Mesothelial cell of epicardium (in vitro differentiated cells): ENCODE measurements around the gene MYH10. TPM values are rescaled to one million over a fixed set of nuclear protein-coding genes. Genes with fewer than 3 reads are reported as not detected.

Experiments used
- DNase-seq, 2 experiments: peaks; one replicate each; pipeline ENCODE4 v3.0.0; 2021; ENCODE audit warnings: low spot score in 2 of 2; ENCODE audit not compliant: unreplicated experiment in 2 of 2
- H3K27ac Mint-ChIP-seq: 2 replicates; pipeline ENCODE4 v1.8.0; 2021; ENCODE audit warnings: mixed read lengths
- H3K27me3 Mint-ChIP-seq: 2 replicates; pipeline ENCODE4 v1.8.0; 2021; ENCODE audit warnings: low read depth, mixed read lengths
- H3K36me3 Mint-ChIP-seq: 2 replicates; pipeline ENCODE4 v1.8.0; 2021; ENCODE audit warnings: mixed read lengths
- H3K4me1 Mint-ChIP-seq: 2 replicates; pipeline ENCODE4 v1.8.0; 2021; ENCODE audit warnings: mixed read lengths
- H3K4me3 Mint-ChIP-seq: 2 replicates; pipeline ENCODE4 v1.8.0; 2021; ENCODE audit warnings: mild to moderate bottlenecking, moderate library complexity, mixed read lengths
- H3K9me3 Mint-ChIP-seq: 2 replicates; pipeline ENCODE4 v1.8.0; 2021; ENCODE audit warnings: mixed read lengths
- total RNA-seq: library from RNA; stranded (reverse); gene quantifications from 3 replicates; pipeline ENCODE4 v1.2.1, GENCODE V29; 2021
- TF ChIP-seq, protein P1 (sequence below): fragments of 200-600 bp; sonication (generic); IDR thresholded peaks from one replicate; pipeline ENCODE4 v1.5.0; 2021; ENCODE audit warnings: antibody characterized with exemption; ENCODE audit not compliant: unreplicated experiment

MYH10 gene
- total RNA-seq, 1 donor from 2014 or later: 328 TPM

DNA sequence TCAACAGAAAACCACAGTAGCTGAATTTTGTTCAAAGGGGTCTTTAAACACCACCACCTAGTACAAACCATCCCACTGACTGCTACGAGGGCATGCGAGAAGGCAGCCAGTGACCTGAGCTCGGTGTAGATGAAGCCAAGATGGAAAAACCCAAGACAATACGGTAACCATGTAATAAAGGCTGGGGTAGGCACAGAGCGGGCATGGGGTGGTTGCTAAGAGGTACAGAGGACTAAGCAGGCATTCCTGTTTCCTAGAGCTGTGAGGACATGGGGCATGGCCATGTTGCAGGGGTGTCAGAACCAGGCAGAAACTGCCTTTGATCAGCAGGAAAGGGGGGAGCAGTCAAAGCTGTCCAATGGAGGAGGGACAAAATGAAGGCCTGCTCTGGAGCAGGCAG is 142.8 kb downstream of the MYH10 start:
- Mint-ChIP-seq H3K36me3 (peaks cover 82% of the 10 kb centered on the region), H3K9me3 (peaks cover 15% of the 10 kb centered on the region), H3K4me1 (no peaks in the 10 kb centered on the region), H3K27ac (peak overlapping the region; percentile 44), H3K4me3 (no peak overlapping the region), H3K27me3 (no peaks in the 10 kb centered on the region)
- TF ChIP-seq, protein P1, sequence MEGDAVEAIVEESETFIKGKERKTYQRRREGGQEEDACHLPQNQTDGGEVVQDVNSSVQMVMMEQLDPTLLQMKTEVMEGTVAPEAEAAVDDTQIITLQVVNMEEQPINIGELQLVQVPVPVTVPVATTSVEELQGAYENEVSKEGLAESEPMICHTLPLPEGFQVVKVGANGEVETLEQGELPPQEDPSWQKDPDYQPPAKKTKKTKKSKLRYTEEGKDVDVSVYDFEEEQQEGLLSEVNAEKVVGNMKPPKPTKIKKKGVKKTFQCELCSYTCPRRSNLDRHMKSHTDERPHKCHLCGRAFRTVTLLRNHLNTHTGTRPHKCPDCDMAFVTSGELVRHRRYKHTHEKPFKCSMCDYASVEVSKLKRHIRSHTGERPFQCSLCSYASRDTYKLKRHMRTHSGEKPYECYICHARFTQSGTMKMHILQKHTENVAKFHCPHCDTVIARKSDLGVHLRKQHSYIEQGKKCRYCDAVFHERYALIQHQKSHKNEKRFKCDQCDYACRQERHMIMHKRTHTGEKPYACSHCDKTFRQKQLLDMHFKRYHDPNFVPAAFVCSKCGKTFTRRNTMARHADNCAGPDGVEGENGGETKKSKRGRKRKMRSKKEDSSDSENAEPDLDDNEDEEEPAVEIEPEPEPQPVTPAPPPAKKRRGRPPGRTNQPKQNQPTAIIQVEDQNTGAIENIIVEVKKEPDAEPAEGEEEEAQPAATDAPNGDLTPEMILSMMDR: no peak
- no peak for DNase-seq

DNA sequence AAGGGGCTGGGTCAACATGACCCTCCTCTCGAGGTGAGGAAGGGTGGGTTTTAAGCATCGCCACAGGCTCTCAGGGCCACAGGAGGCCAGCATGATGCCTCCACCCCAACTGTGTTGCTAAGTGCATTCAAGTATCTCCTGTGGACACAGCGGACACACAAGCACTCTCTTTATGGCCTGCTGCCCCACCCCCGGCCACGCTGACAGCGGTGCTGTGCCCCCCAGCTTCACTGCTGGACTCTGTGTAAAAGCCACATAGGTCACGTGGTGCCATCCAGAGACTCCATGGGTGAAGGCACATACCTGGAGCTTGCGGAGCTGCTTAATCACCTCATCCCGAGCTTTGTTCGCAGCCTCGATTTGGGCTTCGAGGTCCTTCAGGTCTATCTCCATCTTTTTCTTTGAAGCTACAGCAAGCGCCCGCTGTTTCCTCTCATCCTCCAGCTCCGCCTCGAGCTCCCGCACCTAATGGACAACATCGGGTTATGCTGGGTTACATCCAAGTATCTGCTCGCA is 143.3 kb downstream of the MYH10 start:
- no peak for DNase-seq
- Mint-ChIP-seq H3K9me3 (peaks cover 15% of the 10 kb centered on the region), H3K27me3 (no peaks in the 10 kb centered on the region), H3K27ac (no peak overlapping the region), H3K4me3 (no peak overlapping the region), H3K4me1 (no peaks in the 10 kb centered on the region), H3K36me3 (peaks cover 82% of the 10 kb centered on the region)
- TF ChIP-seq, protein P1: no peak

DNA sequence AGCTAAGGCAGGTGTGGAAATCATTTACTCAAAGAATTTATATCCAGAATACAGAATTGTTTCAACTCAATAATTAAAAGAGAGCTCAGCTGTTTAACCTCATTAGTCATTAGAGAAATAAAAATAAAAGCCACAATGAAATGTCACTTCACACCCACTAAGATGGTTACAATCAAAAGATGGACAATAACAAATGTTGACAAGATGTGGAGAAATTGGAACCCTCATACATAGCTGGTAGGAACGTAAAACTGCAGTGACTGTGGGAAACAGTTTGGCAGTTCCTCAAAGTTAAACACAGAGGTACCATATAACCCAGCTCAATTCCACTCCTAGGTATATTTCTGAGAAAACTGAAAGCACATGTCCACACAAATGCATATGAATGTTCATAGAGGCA is 145.0 kb downstream of the MYH10 start:
- peaks cover 81% of the 10 kb centered on the region for H3K36me3 Mint-ChIP-seq
- TF ChIP-seq, protein P1: no peak
- no peak for DNase-seq
- no peak overlapping the region for H3K27ac Mint-ChIP-seq
- H3K4me3 Mint-ChIP-seq: no peak overlapping the region
- no peaks in the 10 kb centered on the region for H3K4me1 Mint-ChIP-seq
- H3K9me3 Mint-ChIP-seq: peaks cover 15% of the 10 kb centered on the region
- H3K27me3 Mint-ChIP-seq: no peaks in the 10 kb centered on the region

DNA sequence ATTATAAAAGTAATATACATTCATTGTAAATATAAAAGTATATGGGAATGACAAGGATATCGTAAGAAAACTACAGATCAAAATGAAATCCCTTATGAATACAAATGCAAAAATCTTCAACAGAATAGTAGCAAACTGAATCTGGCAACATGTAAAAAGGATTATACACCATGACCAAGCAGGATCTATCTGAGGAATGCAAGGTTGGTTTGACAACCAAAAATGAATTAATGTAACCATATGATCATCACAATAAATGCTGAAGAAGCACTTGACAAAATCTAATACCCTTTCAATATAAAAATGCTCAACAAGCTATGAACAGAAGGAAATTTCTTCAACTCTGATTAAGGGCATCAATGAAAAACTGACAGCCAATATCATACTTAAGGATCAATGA is 146.1 kb downstream of the MYH10 start:
- no peak overlapping the region for H3K27ac Mint-ChIP-seq

DNA sequence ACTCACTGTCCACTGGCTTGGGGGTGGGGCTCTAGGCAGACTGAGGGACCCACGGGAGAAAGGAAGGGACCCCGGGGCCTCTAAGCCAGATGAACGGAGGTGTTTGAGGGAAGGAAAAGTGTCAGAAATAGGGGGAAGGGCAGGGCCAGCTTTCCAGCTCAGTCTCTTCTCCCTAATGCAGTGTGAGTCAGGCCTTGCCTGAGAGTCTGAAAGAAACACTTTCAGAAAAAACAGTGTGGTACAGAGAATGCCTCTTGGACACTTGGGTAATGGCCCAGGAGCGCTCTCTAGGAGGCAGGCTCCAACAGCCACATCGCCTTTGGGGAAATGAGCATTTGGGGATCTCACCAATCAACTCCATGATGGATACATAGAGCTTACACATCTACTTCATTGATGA is 148.0 kb downstream of the MYH10 start:
- peak overlapping the region; percentile 47 for H3K27ac Mint-ChIP-seq

More for the DNA sequence above, 146.1 kb downstream of the MYH10 start:
- Mint-ChIP-seq H3K27me3 (no peaks in the 10 kb centered on the region), H3K4me1 (no peaks in the 10 kb centered on the region), H3K36me3 (peaks cover 81% of the 10 kb centered on the region), H3K9me3 (peaks cover 15% of the 10 kb centered on the region), H3K4me3 (no peak overlapping the region)
- DNase-seq: no peak
- TF ChIP-seq, protein P1: no peak

More for the DNA sequence above, 148.0 kb downstream of the MYH10 start:
- H3K36me3 Mint-ChIP-seq: peaks cover 76% of the 10 kb centered on the region
- H3K9me3 Mint-ChIP-seq: peaks cover 15% of the 10 kb centered on the region
- no peaks in the 10 kb centered on the region for H3K27me3 Mint-ChIP-seq
- no peak overlapping the region for H3K4me3 Mint-ChIP-seq
- no peak for DNase-seq
- TF ChIP-seq, protein P1: no peak
- H3K4me1 Mint-ChIP-seq: no peaks in the 10 kb centered on the region
